K562 (cell line): Measurements from ENCODE around the gene AMFR.

Experiments used
- CBFB ChIP-seq: sonication (generic); formaldehyde crosslinking; IDR thresholded peaks from 2 replicates; pipeline ENCODE4 v1.4.0; 2020; ENCODE audit warnings: mild to moderate bottlenecking, missing genetic modification reagents
- HDGF ChIP-seq: fragments of 450-650 bp; IDR thresholded peaks from 2 replicates; pipeline ENCODE4 v1.6.1; 2016
- KDM4B ChIP-seq, 2 experiments: fragments of 450-650 bp in 1 of 2; sonication (generic) in 1 of 2; IDR thresholded peaks; 2 replicates each; pipeline ENCODE4 v1.6.1; 2016 to 2017; ENCODE audit warnings: borderline replicate concordance in 2 of 2, antibody characterized with exemption in 1 of 2, low read depth in 1 of 2, mild to moderate bottlenecking in 1 of 2
- NR2C2 ChIP-seq, 2 experiments: fragments of 200-800 bp in 1 of 2; sonication (Bioruptor generic) in 1 of 2; sonication (generic) in 1 of 2; formaldehyde crosslinking in 1 of 2; IDR thresholded peaks; 2 replicates each; pipeline versions ENCODE4 v1.6.1 to v1.8.0; 2016 to 2022; ENCODE audit warnings: mild to moderate bottlenecking in 1 of 2, missing compliant biosample characterization in 1 of 2, missing genetic modification characterization in 1 of 2, missing genetic modification reagents in 1 of 2
- ZZZ3 ChIP-seq: fragments of 450-650 bp; IDR thresholded peaks from 2 replicates; pipeline ENCODE4 v1.6.1; 2016; ENCODE audit warnings: antibody characterized with exemption, mild to moderate bottlenecking, moderate library complexity
- TF ChIP-seq, protein P1 (sequence below): sonication (generic); formaldehyde crosslinking; IDR thresholded peaks from 2 replicates; pipeline ENCODE4 v1.9.0; 2022; ENCODE audit warnings: mild to moderate bottlenecking, missing genetic modification reagents
- TF ChIP-seq, protein P2 (sequence below), 3 experiments: IDR thresholded peaks in 2 of 3; conservative IDR thresholded peaks in 1 of 3; 2 replicates each; pipeline ENCODE4 v1.5.1; 2011 to 2012; ENCODE audit warnings: low read length in 3 of 3, mild to moderate bottlenecking in 3 of 3, control low read depth in 2 of 3, improper control_type of control experiment in 1 of 3, inconsistent platforms in 1 of 3, low read depth in 1 of 3, mixed read lengths in 1 of 3, moderate library complexity in 1 of 3; ENCODE audit not compliant: insufficient read depth in 2 of 3
- TF ChIP-seq, protein P3 (sequence below), 2 experiments: fragments of 450-650 bp; formaldehyde crosslinking in 1 of 2; IDR thresholded peaks; 2 replicates each; pipeline versions ENCODE4 v1.4.0 to v1.6.1; 2014 to 2020; ENCODE audit warnings: mild to moderate bottlenecking in 2 of 2, borderline replicate concordance in 1 of 2, low read depth in 1 of 2

DNA sequence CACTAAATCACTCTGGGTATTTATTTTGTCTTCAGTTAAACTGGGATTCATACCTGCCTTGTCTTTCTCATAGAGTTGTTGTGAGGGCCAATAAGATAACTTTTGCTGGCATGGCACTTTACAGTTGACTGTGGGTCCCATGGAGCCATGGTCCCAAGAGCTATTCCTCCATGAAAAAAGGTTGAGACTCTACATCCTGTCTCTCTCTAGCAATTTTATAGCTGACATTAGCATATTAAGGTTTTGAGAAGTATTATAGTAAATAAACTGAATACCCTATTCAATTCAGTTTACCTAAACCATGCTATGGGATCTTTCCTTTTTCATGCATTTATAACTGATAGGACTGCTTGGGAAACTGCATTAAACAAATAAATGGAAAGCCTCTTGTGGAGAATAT, 43.5 kb upstream of the AMFR start:
- TF ChIP-seq, protein P1, sequence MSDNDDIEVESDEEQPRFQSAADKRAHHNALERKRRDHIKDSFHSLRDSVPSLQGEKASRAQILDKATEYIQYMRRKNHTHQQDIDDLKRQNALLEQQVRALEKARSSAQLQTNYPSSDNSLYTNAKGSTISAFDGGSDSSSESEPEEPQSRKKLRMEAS: no peak
- TF ChIP-seq KDM4B (IDR thresholded peaks at IDR 0.05; ENCODE audit: borderline replicate concordance in 2 of 2, low read depth in 1 of 2) (no peak), ZZZ3 (no peak), CBFB (CRISPR knock-in tag) (no peak), NR2C2 (CRISPR knock-in tag; IDR thresholded peaks at IDR 0.05) (no peak), NR2C2 (tag; IDR thresholded peaks at IDR 0.05) (no peak), HDGF (no peak)
- TF ChIP-seq, protein P2, sequence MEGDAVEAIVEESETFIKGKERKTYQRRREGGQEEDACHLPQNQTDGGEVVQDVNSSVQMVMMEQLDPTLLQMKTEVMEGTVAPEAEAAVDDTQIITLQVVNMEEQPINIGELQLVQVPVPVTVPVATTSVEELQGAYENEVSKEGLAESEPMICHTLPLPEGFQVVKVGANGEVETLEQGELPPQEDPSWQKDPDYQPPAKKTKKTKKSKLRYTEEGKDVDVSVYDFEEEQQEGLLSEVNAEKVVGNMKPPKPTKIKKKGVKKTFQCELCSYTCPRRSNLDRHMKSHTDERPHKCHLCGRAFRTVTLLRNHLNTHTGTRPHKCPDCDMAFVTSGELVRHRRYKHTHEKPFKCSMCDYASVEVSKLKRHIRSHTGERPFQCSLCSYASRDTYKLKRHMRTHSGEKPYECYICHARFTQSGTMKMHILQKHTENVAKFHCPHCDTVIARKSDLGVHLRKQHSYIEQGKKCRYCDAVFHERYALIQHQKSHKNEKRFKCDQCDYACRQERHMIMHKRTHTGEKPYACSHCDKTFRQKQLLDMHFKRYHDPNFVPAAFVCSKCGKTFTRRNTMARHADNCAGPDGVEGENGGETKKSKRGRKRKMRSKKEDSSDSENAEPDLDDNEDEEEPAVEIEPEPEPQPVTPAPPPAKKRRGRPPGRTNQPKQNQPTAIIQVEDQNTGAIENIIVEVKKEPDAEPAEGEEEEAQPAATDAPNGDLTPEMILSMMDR (IDR thresholded peaks at IDR 0.05 in 2 of 3, conservative IDR thresholded peaks at IDR 0.05 in 1 of 3; ENCODE audit: insufficient read depth in 2 of 3, low read depth in 1 of 3, low read length in 3 of 3): no peak
- TF ChIP-seq, protein P3, sequence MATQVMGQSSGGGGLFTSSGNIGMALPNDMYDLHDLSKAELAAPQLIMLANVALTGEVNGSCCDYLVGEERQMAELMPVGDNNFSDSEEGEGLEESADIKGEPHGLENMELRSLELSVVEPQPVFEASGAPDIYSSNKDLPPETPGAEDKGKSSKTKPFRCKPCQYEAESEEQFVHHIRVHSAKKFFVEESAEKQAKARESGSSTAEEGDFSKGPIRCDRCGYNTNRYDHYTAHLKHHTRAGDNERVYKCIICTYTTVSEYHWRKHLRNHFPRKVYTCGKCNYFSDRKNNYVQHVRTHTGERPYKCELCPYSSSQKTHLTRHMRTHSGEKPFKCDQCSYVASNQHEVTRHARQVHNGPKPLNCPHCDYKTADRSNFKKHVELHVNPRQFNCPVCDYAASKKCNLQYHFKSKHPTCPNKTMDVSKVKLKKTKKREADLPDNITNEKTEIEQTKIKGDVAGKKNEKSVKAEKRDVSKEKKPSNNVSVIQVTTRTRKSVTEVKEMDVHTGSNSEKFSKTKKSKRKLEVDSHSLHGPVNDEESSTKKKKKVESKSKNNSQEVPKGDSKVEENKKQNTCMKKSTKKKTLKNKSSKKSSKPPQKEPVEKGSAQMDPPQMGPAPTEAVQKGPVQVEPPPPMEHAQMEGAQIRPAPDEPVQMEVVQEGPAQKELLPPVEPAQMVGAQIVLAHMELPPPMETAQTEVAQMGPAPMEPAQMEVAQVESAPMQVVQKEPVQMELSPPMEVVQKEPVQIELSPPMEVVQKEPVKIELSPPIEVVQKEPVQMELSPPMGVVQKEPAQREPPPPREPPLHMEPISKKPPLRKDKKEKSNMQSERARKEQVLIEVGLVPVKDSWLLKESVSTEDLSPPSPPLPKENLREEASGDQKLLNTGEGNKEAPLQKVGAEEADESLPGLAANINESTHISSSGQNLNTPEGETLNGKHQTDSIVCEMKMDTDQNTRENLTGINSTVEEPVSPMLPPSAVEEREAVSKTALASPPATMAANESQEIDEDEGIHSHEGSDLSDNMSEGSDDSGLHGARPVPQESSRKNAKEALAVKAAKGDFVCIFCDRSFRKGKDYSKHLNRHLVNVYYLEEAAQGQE (IDR thresholded peaks at IDR 0.05; ENCODE audit: borderline replicate concordance): no peak
- TF ChIP-seq, protein P3 (CRISPR knock-in tag; IDR thresholded peaks at IDR 0.05; ENCODE audit: low read depth): no peak
